SW480 (cell line): ENCODE measurements around the gene MRPL4.

Source experiments
- DNase-seq: peaks from one replicate; pipeline ENCODE4 v3.0.0-alpha.2; 2016; ENCODE audit warnings: low spot score

MRPL4 gene

DNA sequence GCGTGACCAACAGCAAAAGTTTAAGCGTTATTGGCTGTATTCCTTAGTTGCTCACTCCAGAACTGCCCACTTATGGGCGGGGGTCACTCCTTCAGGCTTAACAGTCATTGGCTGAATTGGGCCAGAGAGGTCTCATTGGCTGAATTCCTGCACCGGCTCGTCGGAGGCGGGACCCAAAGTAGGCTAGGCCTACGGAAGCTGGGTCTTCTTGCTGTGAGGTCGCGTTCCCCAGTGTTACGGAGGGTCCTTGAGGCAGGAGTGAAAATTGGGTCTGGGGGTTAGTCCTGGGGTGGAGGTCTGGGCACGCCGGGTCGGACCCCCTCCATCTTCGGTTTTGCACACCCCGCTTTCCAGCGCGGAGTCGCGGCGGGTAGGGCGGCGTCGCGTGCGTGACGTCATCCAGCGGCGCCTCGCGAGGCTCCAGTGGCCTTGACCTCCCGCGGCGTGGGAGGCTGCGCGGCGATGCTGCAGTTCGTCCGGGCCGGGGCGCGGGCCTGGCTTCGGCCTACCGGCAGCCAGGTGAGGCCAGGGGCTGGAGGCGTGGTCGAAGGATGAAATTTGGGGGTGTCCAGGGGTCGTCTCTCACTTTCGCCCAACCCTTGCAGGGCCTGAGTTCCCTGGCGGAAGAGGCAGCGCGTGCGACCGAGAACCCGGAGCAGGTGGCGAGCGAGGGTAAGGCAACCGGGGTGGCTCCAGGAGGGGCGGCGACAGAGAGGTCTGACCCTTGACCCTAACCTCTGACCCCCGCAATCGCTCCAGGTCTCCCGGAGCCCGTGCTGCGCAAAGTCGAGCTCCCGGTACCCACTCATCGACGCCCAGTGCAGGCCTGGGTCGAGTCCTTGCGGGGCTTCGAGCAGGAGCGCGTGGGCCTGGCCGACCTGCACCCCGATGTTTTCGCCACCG, at the start of gene MRPL4:
Gene MRPL4, plus strand, starts transcription at position 423 of the 903 bp plus-strand sequence. Its CDS starts 40 bp downstream, at position 463.
- DNase-seq = peak; percentile 99

DNA sequence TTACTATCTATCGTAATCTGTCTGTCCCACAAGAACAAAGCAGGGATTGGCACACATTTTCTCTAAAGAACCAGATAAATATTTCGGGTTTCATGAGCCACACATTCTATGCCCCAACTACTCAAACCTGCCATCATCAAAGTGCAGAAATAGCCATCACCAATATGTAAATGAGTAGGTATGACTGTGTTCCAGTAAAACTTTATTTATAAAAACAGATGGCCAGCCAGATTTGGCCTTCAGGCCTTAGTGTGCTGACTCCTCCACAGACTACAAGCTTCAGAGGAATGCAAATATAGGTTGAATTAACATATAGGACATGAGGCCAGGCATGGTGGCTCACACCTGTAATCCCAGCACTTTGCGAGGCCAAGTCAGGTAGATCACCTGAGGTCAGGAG, 48.3 kb upstream of the MRPL4 start:
- DNase-seq = no peak

DNA sequence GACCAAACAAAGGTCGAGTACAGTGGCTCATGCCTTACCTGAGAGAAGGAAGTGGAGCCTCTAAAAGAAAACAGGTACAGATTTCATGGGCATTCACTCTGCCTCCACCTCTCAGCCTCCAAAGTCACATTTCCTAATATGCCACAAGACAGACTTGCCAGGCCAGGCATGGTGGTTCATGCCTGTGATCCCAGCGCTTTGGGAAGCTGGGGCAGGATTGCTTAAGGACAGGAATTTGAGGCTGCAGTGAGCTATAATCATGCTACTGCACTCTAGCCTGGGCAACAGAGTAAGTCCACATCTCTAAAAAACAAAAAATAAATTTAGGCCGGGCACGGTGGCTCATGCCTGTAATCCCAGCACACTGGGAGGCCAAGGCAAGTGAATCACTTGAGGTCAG, 46.4 kb upstream of the MRPL4 start:
- no peak for DNase-seq

DNA sequence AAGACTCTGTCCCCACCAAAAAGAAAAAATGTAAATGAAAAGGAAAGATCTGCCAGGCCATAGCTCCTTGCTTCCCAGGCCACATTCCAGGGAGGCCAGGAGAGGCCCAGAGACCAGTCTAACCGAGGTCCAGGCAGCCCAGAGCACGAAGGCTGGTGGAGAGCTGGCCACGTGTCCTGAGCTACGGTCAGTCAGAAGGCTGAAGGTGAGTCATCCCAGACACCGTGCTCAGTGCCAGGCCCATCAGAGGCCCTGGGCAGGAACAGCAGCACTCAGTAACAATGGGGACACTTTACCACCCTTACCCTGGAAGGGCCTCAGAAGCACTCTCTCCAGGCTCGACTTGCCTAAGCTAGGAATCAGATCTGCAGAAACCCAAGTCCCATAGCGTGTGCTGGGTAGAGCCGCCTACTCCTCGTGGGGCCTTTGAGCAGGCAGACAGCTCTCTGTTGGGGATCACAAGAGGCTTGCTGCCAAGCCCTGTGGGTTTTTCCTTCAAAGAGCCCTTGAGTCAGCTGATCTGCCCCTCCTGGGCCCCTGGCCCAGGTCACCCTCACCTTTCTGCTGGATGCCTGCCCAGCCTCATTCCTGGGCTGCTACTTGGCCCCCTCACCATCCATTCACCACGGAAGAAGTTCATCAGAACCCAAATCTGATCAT, 45.7 kb upstream of the MRPL4 start:
- peak; percentile 60 for DNase-seq

DNA sequence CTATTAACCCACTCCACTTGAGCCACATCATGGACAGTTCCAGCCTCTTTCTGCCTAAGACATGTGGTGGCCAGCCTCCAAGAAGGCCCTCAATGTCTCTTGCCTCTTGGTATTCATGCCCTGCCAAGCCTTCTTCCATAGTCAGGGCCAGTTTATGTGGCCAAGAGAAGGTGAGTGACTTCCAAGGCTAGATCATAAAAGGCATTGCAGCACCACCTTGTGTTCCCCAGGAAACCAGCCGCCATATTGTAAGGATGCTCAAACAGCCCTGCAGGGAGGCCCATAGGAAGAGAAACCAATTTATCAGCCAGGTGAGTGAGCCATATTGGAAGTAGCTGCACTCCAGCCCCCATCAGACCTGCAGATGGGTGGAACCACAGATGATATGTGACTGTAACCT, 45.0 kb upstream of the MRPL4 start:
- DNase-seq = no peak

DNA sequence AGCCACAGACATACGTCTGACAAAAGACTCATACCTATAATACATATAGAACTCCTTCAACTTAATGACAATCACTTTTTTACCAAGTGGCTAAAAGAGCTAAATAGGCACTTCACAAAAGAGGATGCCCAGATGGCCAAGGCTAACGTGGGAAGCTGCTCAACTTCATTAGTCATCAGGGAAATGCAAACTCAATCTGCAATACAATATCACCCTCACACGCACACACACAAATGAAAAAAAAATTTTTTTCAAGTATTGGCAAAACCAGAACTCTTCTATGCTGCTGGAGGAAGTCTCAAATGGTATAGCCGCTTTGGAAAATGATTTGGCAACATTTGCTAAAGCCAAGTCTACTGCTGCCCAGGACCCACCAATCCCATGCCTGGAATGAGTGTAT, 42.7 kb upstream of the MRPL4 start:
- DNase-seq = no peak

DNA sequence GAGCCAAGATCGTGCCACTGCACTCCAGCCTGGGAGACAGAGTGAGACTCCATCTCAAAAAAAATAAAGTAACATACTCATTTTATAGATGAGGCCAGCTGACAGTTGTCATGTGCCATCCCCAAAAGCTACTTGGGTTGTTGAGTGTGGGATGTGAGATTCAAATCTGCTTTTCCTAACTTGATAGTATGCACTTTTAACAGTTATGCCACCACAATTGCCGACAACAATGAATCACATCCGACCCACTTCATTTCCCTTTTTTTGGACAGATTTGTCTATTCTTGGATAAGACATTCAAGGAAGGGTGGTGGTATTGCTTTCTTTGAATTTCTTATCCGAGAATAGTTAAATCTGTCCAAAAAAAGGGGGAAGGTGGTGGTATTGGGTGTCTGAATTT, 41.0 kb upstream of the MRPL4 start:
- no peak for DNase-seq

DNA sequence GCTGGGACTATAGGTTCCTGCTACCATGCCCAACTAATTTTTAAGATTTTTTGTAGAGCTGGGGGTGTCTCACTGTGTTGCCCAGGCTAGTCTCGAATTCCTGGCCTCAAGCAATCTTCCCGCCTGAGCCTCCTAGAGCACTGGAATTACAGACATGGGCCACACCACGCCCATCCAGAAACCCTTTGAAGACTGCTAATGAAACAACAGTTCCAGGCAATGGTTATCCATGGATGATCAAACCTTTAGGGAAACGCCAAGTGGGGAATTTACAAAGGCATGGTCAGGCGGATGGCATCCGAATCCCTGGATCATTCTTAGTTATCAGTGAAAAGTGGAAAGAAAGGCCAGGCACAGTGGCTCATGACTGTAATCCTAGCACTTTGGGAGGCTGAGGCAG, 40.3 kb upstream of the MRPL4 start:
- DNase-seq = no peak

DNA sequence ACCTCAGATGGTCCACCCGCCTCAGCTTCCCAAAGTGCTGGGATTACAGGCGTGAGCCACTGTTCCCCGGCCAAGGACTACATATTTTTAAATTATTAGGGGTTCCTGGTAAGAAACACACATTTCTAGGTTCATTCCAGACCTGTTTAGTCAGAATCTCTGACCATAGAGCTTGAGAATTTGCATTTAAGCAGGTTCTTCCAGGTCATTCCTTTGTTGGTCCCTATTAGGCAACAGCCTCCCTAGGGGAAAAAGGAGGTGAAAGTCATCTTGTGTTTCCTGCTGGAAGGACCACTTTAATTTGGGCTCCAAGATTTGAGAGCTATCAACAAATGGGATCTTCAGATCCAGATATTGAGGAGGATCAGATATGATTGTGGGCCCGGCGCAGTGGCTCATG, 37.2 kb upstream of the MRPL4 start:
- no peak for DNase-seq

DNA sequence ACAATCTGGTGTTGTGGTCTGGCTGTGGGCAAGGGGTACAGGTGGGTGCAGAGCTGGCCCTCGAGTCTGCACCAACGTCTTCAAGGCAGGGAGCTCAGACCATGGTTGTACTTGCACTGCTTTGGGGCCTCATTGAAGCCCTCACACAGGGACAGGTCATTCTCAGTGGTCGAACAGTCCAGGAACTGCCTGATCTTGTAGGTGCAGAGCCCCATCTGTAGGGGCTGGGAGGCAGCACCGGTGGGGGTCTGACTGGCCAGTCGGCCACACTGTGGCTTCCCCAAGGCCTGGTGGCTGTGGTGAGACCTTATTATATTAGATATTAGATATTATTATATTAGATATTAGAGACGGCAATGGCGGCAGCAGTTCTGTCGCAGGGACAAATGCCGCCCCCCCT, 34.9 kb upstream of the MRPL4 start:
- no peak for DNase-seq

DNA sequence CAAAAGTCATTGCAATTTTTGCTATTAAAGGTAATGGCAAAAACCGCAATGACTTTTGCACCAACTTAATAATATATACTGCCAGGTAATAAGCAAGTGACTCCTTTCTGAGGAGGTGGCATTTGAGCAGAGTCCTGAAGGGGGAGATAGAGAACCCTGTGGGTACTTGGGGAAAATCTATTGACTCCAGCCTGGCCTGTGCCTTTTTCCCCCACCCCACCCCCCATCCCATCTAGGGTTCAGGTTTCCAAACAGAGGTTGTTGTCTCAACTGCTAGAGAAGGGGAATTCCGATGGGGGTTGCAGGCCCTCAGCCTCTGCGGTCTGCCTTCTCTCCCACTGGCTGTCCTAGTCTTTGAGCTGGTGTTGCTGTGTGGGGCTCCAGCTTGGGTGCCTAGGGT, 32.3 kb upstream of the MRPL4 start:
- DNase-seq = peak; percentile 52

DNA sequence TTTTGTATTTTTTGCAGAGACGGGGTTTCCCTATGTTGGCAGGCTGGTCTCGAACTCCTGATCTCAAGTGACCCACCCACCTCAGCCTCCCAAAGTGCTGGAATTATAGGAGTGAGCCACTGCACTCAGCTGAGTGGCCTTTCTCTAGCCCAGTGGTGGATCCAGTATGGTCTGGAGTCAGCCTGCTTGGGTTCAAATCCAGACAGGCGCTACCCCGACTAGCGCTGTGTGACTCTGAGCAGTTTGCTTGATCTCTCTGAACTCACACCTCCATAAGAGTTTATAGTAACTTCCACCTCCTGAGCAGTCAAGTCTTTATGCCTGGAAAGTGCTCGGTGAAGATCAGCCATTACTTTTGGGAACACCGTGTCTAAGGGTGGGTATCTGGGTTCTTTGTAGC, 31.3 kb upstream of the MRPL4 start:
- no peak for DNase-seq

DNA sequence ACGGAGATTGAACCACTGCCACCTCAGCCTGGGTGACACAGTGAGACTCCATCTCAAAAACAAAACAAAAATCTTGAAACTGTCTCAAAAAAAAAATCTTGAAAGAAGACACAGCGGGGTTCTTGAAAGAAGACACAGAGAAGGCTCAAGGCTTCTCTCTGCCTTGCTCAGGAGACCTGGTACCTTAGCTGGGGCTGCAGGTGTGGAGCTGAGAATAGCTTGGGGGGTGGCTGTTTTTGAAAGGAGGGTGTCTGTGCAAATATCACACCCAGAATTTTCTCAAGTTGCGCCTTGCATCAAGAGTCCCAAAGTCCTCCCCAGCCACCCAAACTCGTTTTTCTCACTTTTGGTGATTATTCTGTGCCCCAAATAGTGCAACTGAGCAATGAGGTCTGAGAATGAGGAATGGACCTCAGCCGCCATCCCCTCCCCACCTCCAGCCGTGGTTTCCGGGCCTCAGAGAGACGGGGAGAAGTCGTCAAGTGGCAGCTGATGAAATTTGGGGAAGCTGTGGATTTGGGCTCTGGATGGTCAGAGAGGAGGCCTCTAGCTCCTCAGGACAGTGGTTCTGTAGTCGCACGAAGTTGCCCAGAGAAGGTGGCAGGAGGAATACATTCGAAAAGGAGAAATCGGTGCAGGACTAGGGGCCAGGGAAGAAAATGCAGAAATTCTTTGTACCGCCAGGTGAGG, 29.7 kb upstream of the MRPL4 start:
- no peak for DNase-seq

DNA sequence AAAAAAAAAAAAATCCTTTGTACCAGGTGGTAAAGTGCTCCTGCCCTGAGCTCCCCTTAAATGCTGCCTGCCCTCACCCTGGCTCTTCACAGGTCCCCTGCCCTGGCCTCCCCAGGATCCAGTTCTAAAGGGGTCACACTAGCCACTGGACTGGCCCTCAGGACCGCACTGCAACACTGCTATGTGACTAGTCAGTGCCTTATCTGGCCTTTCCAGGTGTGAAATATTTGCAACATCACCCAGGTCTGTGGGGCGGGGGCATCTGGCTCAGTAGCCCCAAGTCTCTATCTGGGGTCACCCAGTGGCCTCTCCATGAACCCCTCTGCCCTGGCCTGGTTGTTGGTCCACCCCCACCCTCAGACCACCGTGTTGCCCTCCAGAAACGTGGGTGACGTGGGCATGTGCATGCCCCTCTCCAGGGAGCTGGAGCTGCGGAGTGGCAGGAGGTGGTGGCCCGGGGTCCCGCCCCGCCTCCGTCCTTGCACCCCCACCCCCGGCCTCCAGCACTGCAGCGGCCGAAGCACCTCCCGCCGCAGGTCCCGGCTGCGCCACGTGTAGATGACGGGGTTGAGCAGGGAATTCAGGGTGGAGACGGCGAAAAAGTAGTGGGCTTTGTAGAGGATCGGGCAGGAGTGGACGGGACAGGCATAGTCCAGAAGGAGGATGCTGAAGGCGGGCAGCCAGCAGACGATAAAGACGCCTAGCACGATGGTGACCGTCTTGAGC, 28.4 kb upstream of the MRPL4 start:
- DNase-seq = no peak

DNA sequence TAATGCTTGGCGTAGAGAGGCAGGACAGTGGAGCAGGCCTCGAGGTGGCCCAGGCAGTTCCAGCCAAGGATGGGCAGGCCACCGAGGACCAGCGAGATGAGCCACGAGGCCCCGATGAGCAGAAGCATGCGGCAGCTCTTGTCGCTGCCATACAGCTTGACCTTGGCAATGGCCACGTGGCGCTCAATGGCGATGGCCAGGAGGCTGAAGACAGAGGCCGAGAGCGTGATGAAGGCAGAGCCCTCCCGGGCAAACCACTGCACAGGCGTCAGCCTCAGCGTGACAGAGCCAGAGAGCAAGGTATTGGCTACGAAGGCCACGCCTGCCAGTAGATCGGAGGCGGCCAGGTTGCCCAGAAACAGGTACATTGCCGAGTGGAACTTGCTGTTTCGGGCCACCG, 27.7 kb upstream of the MRPL4 start:
- no peak for DNase-seq

DNA sequence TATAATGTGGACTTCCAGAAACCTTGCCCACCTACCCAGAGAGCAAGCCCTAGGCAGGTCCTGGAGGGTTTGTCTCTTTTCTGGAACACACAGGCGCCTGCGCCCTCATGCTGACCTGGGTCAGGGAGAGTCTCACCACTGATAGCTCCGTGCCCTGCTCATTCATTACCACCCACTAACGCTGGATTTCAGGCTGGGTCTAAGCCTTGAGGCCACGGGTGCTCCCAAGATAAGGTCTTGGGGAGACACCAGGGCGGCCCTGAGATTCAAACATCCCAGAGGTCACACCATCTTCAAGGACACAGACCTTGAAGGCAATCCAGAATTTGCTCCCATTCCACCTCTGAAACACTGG, 26.0 kb upstream of the MRPL4 start:
- no peak for DNase-seq

DNA sequence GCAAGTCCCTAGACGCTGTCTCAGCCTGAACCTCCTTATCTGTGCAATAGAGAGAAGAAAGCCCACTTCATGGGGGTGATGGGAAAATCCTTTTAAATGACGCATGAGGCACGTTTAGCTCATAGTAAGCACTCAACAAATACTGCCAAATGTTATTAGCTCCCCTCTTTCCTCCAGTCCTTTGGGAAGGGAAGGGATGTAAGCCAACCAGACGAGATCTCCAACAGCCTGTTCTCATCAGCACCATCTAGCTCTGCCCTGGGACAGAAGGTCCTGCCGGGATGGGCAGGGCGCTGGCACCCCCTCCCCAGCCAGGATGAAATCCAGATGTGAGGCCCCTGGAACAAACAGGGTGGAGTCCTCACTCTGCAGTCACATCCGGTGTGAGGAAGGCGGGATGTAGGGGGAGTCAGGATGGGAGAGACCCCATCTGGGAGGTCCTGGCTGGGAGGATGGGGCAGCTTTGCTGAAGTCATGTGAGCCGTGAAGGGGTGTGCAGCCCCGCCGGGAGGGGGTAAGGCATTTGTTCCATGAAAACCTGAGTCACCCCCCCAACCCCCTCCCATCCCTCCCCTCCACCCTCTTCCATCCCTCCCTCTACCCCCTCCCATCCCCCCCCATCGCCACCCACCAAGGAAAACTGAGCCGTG, 25.5 kb upstream of the MRPL4 start:
- DNase-seq = no peak

DNA sequence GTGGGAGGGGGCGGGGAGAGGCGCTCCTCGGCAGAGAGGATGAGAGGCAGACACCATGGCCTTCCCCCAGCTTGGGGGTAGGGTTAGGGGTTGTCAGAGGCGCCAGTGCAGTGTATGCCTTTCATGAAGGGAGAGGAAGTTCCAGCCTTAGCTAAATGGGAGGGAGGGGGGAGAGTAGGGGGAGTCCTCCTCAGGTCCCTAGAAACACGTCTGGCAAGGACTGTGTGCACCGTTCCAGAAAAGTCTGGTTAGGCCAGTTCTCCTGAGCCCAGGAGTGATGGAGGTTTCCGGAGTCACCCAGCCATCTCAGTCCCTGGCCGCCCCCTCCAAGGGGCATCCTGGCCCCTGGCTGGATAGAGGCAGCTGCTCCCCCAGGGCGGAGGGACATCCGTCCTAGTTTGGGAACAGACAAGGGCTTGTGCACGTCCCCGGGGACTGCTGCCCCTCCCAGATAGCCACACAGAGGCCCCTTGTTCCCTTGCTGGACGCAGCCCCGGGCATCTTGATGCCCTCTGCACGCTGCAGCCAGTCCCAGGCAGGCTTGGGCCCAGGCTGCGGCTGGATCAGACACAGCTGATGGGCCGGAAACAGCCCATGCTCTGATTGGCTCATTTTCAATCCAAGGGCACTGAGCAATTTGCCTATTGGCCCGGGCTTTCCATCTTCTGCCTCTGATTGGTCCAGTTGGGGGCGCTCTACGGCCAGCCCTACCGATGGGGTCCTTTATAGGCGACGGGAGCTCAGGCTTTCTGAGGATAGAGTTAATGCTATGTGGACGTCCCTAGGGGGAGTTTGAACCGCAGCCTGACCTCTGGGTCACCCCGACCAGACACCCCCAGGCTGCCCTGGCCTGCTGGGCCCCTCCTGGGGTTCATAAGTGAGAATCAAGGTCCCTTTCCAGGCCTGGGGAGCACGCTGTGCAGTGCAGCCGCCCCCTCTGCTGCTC, 24.7 kb upstream of the MRPL4 start:
- DNase-seq = no peak

DNA sequence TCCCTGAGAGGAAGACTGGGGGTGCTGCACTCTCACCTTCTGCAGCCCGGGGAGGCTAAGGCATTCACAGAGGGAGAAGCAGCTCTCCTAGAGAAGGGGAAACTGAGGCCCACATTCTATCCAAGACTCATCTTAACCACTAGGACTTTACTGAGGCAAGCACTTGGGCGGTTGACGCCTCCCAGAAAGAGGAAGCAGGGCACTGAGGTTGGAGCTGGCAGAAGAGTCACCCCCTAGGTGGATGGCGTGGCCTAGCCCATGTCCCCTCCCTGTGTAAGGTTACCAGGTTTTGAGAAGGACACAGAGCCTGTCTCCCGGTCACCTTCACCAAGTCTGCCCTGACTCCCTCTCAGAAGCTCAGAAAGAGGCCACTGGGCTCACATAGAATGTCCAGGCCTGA, 23.6 kb upstream of the MRPL4 start:
- DNase-seq = no peak

DNA sequence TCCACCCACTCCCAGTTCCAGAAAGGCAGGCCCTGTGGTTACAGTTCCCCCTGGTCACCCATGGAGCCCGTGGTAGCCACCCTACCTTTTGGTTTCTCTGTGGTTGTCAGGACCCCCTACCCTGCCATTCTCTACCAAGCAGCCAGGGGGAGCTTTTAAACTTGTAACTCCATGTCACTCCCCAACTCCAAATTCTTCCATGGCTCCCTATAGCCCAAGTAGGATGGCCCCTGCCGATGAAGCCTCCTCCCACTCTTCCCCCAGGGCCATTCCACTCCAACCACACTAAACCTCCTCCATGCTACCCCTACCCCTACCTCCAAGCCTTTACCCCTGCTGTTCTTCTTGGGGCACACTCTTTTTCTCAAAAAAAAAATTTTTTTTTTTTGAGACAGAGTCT, 23.1 kb upstream of the MRPL4 start:
- DNase-seq = peak; percentile 54
